Nephron progenitor cell (in vitro differentiated cells): ENCODE measurements around the gene ARPC2.
A peak's percentile ranks its signal among the peaks of the same experiment; 100 is the strongest.

Source experiments
- DNase-seq: peaks from one replicate; pipeline ENCODE4 v3.0.0; 2021
- H3K27ac Mint-ChIP-seq: 2 replicates; pipeline ENCODE4 v1.8.0; 2021; ENCODE audit warnings: mild to moderate bottlenecking, moderate library complexity, mixed read lengths
- H3K27me3 Mint-ChIP-seq: 2 replicates; pipeline ENCODE4 v1.8.0; 2021; ENCODE audit warnings: mild to moderate bottlenecking, low read depth, mixed read lengths; ENCODE audit not compliant: poor library complexity
- H3K36me3 Mint-ChIP-seq: 2 replicates; pipeline ENCODE4 v1.8.0; 2021; ENCODE audit warnings: low read depth, mixed read lengths
- H3K4me1 Mint-ChIP-seq: 2 replicates; pipeline ENCODE4 v1.8.0; 2021; ENCODE audit warnings: mixed read lengths
- H3K4me3 Mint-ChIP-seq: 2 replicates; pipeline ENCODE4 v1.8.0; 2021; ENCODE audit warnings: mild to moderate bottlenecking, moderate library complexity, mixed read lengths
- H3K9me3 Mint-ChIP-seq: 2 replicates; pipeline ENCODE4 v1.8.0; 2021; ENCODE audit warnings: mild to moderate bottlenecking, moderate library complexity, mixed read lengths
- TF ChIP-seq, protein P1 (sequence below): fragments of 200-600 bp; sonication (generic); IDR thresholded peaks from 2 replicates; pipeline ENCODE4 v1.5.0; 2021; ENCODE audit warnings: antibody characterized with exemption

The ARPC2 gene

DNA sequence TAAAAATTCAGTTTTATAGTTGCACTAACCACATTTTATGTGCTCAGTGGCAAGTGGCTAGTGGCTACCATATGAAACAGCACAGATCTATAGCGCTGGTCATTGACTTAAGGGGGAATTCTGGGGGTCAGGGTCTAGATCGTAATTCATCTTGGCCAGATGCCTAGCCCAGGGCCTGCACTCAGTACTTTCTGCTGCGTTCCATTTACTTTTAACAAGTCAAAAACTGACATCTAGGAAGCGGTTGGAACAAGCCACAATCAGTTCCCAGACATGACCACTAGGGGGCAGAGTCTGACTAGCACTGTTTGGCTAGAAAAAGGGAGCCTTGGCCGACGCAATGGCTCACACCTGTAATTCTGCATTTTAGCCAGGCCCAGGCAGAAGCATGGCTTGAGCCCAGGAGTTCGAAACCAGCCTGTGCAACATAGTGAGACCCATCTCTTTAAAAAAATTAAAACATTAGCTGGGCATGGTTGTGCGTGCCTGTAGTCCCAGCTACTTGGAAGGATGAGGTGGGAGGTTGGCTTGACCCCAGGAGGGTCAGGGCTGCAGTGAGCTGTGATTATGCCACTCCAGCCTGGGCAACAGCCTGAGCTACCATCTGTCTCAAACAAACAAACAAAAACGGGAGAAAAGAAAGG lies 84.3 kb downstream of the ARPC2 start:
- H3K36me3 Mint-ChIP-seq = no peaks in the 10 kb centered on the region
- H3K27me3 Mint-ChIP-seq = peaks cover 6% of the 10 kb centered on the region
- H3K4me3 Mint-ChIP-seq = no peak overlapping the region
- peak; percentile 89 for DNase-seq
- peaks cover 40% of the 10 kb centered on the region for H3K4me1 Mint-ChIP-seq
- H3K27ac Mint-ChIP-seq = no peak overlapping the region
- peaks cover 5% of the 10 kb centered on the region for H3K9me3 Mint-ChIP-seq
- TF ChIP-seq, protein P1, sequence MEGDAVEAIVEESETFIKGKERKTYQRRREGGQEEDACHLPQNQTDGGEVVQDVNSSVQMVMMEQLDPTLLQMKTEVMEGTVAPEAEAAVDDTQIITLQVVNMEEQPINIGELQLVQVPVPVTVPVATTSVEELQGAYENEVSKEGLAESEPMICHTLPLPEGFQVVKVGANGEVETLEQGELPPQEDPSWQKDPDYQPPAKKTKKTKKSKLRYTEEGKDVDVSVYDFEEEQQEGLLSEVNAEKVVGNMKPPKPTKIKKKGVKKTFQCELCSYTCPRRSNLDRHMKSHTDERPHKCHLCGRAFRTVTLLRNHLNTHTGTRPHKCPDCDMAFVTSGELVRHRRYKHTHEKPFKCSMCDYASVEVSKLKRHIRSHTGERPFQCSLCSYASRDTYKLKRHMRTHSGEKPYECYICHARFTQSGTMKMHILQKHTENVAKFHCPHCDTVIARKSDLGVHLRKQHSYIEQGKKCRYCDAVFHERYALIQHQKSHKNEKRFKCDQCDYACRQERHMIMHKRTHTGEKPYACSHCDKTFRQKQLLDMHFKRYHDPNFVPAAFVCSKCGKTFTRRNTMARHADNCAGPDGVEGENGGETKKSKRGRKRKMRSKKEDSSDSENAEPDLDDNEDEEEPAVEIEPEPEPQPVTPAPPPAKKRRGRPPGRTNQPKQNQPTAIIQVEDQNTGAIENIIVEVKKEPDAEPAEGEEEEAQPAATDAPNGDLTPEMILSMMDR = peak; percentile 92
